ENCODE data around the gene SUN2. TPM values are rescaled to one million over a fixed set of nuclear protein-coding genes. Genes with fewer than 3 reads are reported as not detected.

Gene SUN2
- total RNA-seq, 1 donor from 2014 or later, result 40.2 TPM

- Histone ChIP-seq H3K27ac (ENCODE audit: low read depth, low read length) (no peak overlapping the region), H3K9ac (ENCODE audit: low read depth in 1 of 3, low read length in 3 of 3) (no peak overlapping the region), H3K36me3 (ENCODE audit: control insufficient read depth in 3 of 3, insufficient read depth in 3 of 3, low read length in 3 of 3) (no peaks in the 10 kb centered on the region), H3K27me3 (ENCODE audit: control insufficient read depth in 3 of 3, insufficient read depth in 3 of 3, low read length in 3 of 3) (peaks cover 3 to 32% (median 16%) of the 10 kb centered on the region in 3 donors), H3K4me3 (ENCODE audit: low read length in 3 of 3) (no peak overlapping the region), H3K4me1 (ENCODE audit: control insufficient read depth in 3 of 3, insufficient read depth in 3 of 3, low read length in 3 of 3) (peaks cover 0 to 13% (median 3%) of the 10 kb centered on the region in 3 donors), H3K9me3 (ENCODE audit: control insufficient read depth in 3 of 3, low read length in 3 of 3) (no peaks in the 10 kb centered on the region)
These were observed 10.4 kb upstream of the SUN2 start for GRCh38 chr22:38766076-38766777.

GRCh38 chr22:38762551-38762983, 6.8 kb upstream of the SUN2 start:
- Histone ChIP-seq H3K4me3 (ENCODE audit: low read length in 3 of 3) (no peak overlapping the region), H3K4me1 (ENCODE audit: control insufficient read depth in 3 of 3, insufficient read depth in 3 of 3, low read length in 3 of 3) (peaks cover 0 to 13% (median 3%) of the 10 kb centered on the region in 3 donors), H3K9ac (ENCODE audit: low read depth in 1 of 3, low read length in 3 of 3) (no peak overlapping the region), H3K27ac (ENCODE audit: low read depth, low read length) (no peak overlapping the region), H3K9me3 (ENCODE audit: control insufficient read depth in 3 of 3, low read length in 3 of 3) (no peaks in the 10 kb centered on the region), H3K36me3 (ENCODE audit: control insufficient read depth in 3 of 3, insufficient read depth in 3 of 3, low read length in 3 of 3) (no peaks in the 10 kb centered on the region), H3K27me3 (ENCODE audit: control insufficient read depth in 3 of 3, insufficient read depth in 3 of 3, low read length in 3 of 3) (peaks cover 0 to 39% (median 12%) of the 10 kb centered on the region in 3 donors)

- Histone ChIP-seq H3K4me1 (ENCODE audit: control insufficient read depth in 3 of 3, insufficient read depth in 3 of 3, low read length in 3 of 3) (peaks cover 4 to 17% (median 6%) of the 10 kb centered on the region in 3 donors), H3K9ac (ENCODE audit: low read depth in 1 of 3, low read length in 3 of 3) (no peak overlapping the region), H3K27ac (ENCODE audit: low read depth, low read length) (no peak overlapping the region), H3K36me3 (ENCODE audit: control insufficient read depth in 3 of 3, insufficient read depth in 3 of 3, low read length in 3 of 3) (no peaks in the 10 kb centered on the region), H3K9me3 (ENCODE audit: control insufficient read depth in 3 of 3, low read length in 3 of 3) (no peaks in the 10 kb centered on the region), H3K4me3 (ENCODE audit: low read length in 3 of 3) (no peak overlapping the region), H3K27me3 (ENCODE audit: control insufficient read depth in 3 of 3, insufficient read depth in 3 of 3, low read length in 3 of 3) (peaks cover 0 to 33% (median 8%) of the 10 kb centered on the region in 3 donors)
These were observed 5.7 kb upstream of the SUN2 start for GRCh38 chr22:38761202-38762162.

- no peak overlapping the region for H3K27ac ChIP-seq (ENCODE audit: low read depth, low read length)
- H3K27me3 ChIP-seq (ENCODE audit: control insufficient read depth in 3 of 3, insufficient read depth in 3 of 3, low read length in 3 of 3), result peaks cover 0 to 29% (median 2%) of the 10 kb centered on the region in 3 donors
- peaks cover 7 to 19% (median 10%) of the 10 kb centered on the region in 3 donors for H3K4me1 ChIP-seq (ENCODE audit: control insufficient read depth in 3 of 3, insufficient read depth in 3 of 3, low read length in 3 of 3)
These were observed 4.8 kb upstream of the SUN2 start for GRCh38 chr22:38760477-38761201.

GRCh38 chr22:38759005-38759404, 3.2 kb upstream of the SUN2 start:
- H3K4me3 ChIP-seq (ENCODE audit: low read length in 3 of 3), result no peak overlapping the region
- H3K4me1 ChIP-seq (ENCODE audit: control insufficient read depth in 3 of 3, insufficient read depth in 3 of 3, low read length in 3 of 3), result peaks cover 18 to 26% (median 20%) of the 10 kb centered on the region in 3 donors
- H3K9me3 ChIP-seq (ENCODE audit: control insufficient read depth in 3 of 3, low read length in 3 of 3), result no peaks in the 10 kb centered on the region

More at GRCh38 chr22:38760477-38761201, 4.8 kb upstream of the SUN2 start:
- H3K9ac ChIP-seq (ENCODE audit: low read depth in 1 of 3, low read length in 3 of 3), result no peak overlapping the region
- H3K36me3 ChIP-seq (ENCODE audit: control insufficient read depth in 3 of 3, insufficient read depth in 3 of 3, low read length in 3 of 3), result no peaks in the 10 kb centered on the region
- H3K4me3 ChIP-seq (ENCODE audit: low read length in 3 of 3), result no peak overlapping the region
- no peaks in the 10 kb centered on the region for H3K9me3 ChIP-seq (ENCODE audit: control insufficient read depth in 3 of 3, low read length in 3 of 3)

GRCh38 chr22:38758276-38758945, 2.6 kb upstream of the SUN2 start:
- peaks cover 0 to 4% (median 0%) of the 10 kb centered on the region in 3 donors for H3K36me3 ChIP-seq (ENCODE audit: control insufficient read depth in 3 of 3, insufficient read depth in 3 of 3, low read length in 3 of 3)
- no peak overlapping the region for H3K4me3 ChIP-seq (ENCODE audit: low read length in 3 of 3)
- no peaks in the 10 kb centered on the region for H3K9me3 ChIP-seq (ENCODE audit: control insufficient read depth in 3 of 3, low read length in 3 of 3)
- H3K27me3 ChIP-seq (ENCODE audit: control insufficient read depth in 3 of 3, insufficient read depth in 3 of 3, low read length in 3 of 3), result peaks cover 0 to 17% (median 0%) of the 10 kb centered on the region in 3 donors
- no peak overlapping the region for H3K27ac ChIP-seq (ENCODE audit: low read depth, low read length)
- peaks cover 24 to 27% (median 24%) of the 10 kb centered on the region in 3 donors for H3K4me1 ChIP-seq (ENCODE audit: control insufficient read depth in 3 of 3, insufficient read depth in 3 of 3, low read length in 3 of 3)
- H3K9ac ChIP-seq (ENCODE audit: low read depth in 1 of 3, low read length in 3 of 3), result no peak overlapping the region

More at GRCh38 chr22:38759005-38759404, 3.2 kb upstream of the SUN2 start:
- Histone ChIP-seq H3K36me3 (ENCODE audit: control insufficient read depth in 3 of 3, insufficient read depth in 3 of 3, low read length in 3 of 3) (no peaks in the 10 kb centered on the region), H3K27me3 (ENCODE audit: control insufficient read depth in 3 of 3, insufficient read depth in 3 of 3, low read length in 3 of 3) (peaks cover 0 to 21% (median 0%) of the 10 kb centered on the region in 3 donors), H3K9ac (ENCODE audit: low read depth in 1 of 3, low read length in 3 of 3) (no peak overlapping the region), H3K27ac (ENCODE audit: low read depth, low read length) (no peak overlapping the region)

GRCh38 chr22:38757464-38757757, 1.6 kb upstream of the SUN2 start:
- H3K9me3 ChIP-seq (ENCODE audit: control insufficient read depth in 3 of 3, low read length in 3 of 3), result no peaks in the 10 kb centered on the region
- H3K27me3 ChIP-seq (ENCODE audit: control insufficient read depth in 3 of 3, insufficient read depth in 3 of 3, low read length in 3 of 3), result peaks cover 0 to 12% (median 0%) of the 10 kb centered on the region in 3 donors
- peaks cover 25 to 35% (median 25%) of the 10 kb centered on the region in 3 donors for H3K4me1 ChIP-seq (ENCODE audit: control insufficient read depth in 3 of 3, insufficient read depth in 3 of 3, low read length in 3 of 3)
- H3K9ac ChIP-seq (ENCODE audit: low read depth in 1 of 3, low read length in 3 of 3), result no peak overlapping the region
- H3K36me3 ChIP-seq (ENCODE audit: control insufficient read depth in 3 of 3, insufficient read depth in 3 of 3, low read length in 3 of 3), result peaks cover under 1 to 6% (median 4%) of the 10 kb centered on the region in 3 donors
- no peak overlapping the region for H3K27ac ChIP-seq (ENCODE audit: low read depth, low read length)
- no peak overlapping the region for H3K4me3 ChIP-seq (ENCODE audit: low read length in 3 of 3)

- Histone ChIP-seq H3K36me3 (ENCODE audit: control insufficient read depth in 3 of 3, insufficient read depth in 3 of 3, low read length in 3 of 3) (peaks cover 5 to 11% (median 9%) of the 10 kb centered on the region in 3 donors), H3K4me1 (ENCODE audit: control insufficient read depth in 3 of 3, insufficient read depth in 3 of 3, low read length in 3 of 3) (peaks cover 29 to 40% (median 30%) of the 10 kb centered on the region in 3 donors), H3K4me3 (ENCODE audit: low read length in 3 of 3) (peak overlapping the region; percentile 29 to 79 (median 45))
These were observed 1.1 kb upstream of the SUN2 start for GRCh38 chr22:38756711-38757463.

More at GRCh38 chr22:38756711-38757463, 1.1 kb upstream of the SUN2 start:
- H3K27me3 ChIP-seq (ENCODE audit: control insufficient read depth in 3 of 3, insufficient read depth in 3 of 3, low read length in 3 of 3), result peaks cover 0 to 12% (median 0%) of the 10 kb centered on the region in 3 donors
- no peaks in the 10 kb centered on the region for H3K9me3 ChIP-seq (ENCODE audit: control insufficient read depth in 3 of 3, low read length in 3 of 3)
- H3K9ac ChIP-seq (ENCODE audit: low read depth in 1 of 3, low read length in 3 of 3), result peak overlapping the region in 1 of 3 donors; percentile 90
- H3K27ac ChIP-seq (ENCODE audit: low read depth, low read length), result peak overlapping the region; percentile 30
